NT2/D1 (cell line): Measurements from ENCODE around the gene KLF3.
"Not testable (repeated sequence)": the region's sequence is repeated elsewhere in the genome, so short reads cannot be mapped to it uniquely, and the experiment has no call there.

ENCODE experiments used
- SUZ12 ChIP-seq: IDR thresholded peaks from 2 replicates; pipeline ENCODE4 v1.6.1; 2011; ENCODE audit not compliant: insufficient read length, insufficient read depth; ENCODE audit errors: extremely low read depth
- YY1 ChIP-seq: IDR thresholded peaks from 2 replicates; pipeline ENCODE4 v1.6.1; 2011; ENCODE audit not compliant: insufficient read length, insufficient read depth
- ZNF274 ChIP-seq: IDR thresholded peaks from 2 replicates; pipeline ENCODE4 v1.6.1; 2011; ENCODE audit warnings: mild to moderate bottlenecking, low read depth, low read length

GRCh38 chr4:38626901-38627444 is 37.0 kb upstream of the KLF3 start:
- not testable (repeated sequence) for TF ChIP-seq YY1, ZNF274, SUZ12
